GM18951 (cell line): Measurements from ENCODE around the gene STRIP2.

Experiments
- POLR2A ChIP-seq: IDR thresholded peaks from 4 replicates; pipeline ENCODE4 v1.6.1; 2011; ENCODE audit warnings: mild to moderate bottlenecking; ENCODE audit not compliant: insufficient read length, insufficient read depth; ENCODE audit errors: extremely low read depth
- in situ Hi-C: fragments of 300-500 bp; cut with MboI; formaldehyde crosslinking; loops from one replicate; pipeline ENCODE4 v1.12.0; 2022; ENCODE audit warnings: low sequenced_read_pairs, mixed read lengths, inconsistent platforms; ENCODE audit not compliant: unreplicated experiment

The STRIP2 gene

GRCh38 chr7:129450295-129450694 lies 16.1 kb downstream of the STRIP2 start:
- no peak for TF ChIP-seq POLR2A
- in situ Hi-C loops = no loop called here

DNA sequence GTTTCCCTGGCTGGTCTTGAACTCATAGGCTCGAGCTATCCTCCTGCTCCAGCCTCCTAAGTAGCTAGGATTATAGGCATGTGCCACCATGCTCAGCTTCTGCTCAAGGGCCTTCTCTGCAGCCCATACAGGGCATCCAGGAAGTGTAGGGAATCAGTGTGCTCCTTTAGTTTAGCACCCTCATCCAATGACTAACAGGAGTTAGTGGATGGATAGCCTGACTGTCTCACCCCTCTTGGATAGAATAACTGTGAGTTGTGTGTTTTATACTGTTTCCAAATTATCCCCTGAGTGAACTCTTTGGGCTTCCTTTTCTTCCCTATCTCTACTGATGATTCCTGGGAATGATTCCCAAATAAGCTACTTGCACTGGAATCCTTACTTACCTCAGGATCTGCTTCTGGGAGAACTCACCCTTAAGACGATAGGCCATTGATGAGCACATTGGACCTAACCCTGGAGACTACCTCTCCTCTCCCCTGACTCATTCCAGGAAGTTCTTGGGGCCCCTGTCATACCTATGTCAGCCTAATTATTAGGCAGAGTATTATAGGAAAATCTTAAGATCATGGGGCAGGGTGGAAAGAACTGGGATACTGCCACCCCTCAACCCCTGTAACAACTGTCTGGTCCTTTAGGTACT lies 18.5 kb downstream of the STRIP2 start:
- in situ Hi-C loops = no loop called here
- TF ChIP-seq POLR2A = no peak

DNA sequence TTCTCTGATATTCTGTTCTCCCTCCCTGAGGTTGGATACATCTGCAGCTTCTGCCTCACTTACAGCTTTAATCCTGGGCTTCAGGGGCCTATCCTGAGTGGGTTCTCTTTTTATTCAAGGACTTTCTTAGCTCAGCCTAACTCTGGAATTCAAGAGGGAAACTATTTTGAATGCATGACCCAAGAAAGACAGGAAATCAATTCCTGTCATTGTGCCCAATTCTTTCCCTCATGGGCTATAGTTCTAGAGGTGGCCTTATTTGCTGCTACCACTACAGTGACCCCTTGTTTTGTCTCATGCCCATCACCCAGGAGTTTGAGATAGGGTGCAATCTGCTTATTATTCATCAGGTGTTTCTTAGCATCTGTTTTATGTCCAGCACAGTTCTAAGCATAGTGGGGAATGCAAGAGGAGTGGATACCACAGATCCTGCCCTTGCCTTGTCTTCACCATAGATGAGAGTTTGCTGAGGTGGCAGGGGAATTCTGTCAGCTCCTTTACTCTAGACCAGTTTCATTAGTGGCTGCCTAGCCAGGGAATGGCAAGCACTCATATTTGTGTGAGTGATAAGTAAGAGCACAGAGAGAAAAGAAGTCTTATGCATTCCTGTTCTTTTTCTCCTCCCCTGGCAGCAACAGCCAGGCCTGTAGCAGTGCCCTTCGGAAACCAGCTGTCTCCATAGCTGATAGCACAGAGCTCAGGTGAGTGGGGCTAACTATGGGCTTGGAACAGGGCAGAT lies 19.4 kb downstream of the STRIP2 start:
- no peak for TF ChIP-seq POLR2A
- in situ Hi-C loops = no loop called here

GRCh38 chr7:129454249-129454551 lies 20.0 kb downstream of the STRIP2 start:
- TF ChIP-seq POLR2A = no peak
- in situ Hi-C loops = no loop called here

GRCh38 chr7:129456421-129456820 lies 22.2 kb downstream of the STRIP2 start:
- no peak for TF ChIP-seq POLR2A
- in situ Hi-C loops = no loop called here

- in situ Hi-C loops = no loop called here
- no peak for TF ChIP-seq POLR2A
Observed at GRCh38 chr7:129457101-129457500, 22.9 kb downstream of the STRIP2 start.

DNA sequence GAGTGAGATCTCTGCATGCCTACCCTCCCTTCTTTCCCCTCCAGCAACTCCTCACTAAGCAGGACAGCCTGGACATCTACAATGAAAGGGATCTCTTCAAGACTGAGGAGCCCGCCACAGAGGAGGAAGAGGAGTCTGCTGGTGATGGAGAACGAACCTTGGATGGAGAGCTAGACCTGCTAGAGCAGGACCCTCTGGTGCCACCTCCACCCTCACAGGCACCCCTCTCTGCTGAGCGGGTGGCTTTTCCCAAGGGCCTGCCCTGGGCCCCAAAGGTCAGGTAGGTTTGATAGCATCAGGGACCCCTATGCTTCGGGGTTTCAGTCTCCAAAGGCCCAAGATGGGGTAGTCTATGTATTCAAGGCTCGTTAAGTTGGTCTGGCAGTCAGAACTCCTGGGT lies 23.9 kb downstream of the STRIP2 start:
- no peak for TF ChIP-seq POLR2A
- in situ Hi-C loops = no loop called here

- in situ Hi-C loops = no loop called here
- TF ChIP-seq POLR2A = no peak
Observed at GRCh38 chr7:129461809-129462208, 27.6 kb downstream of the STRIP2 start.

GRCh38 chr7:129462420-129462819 lies 28.2 kb downstream of the STRIP2 start:
- TF ChIP-seq POLR2A = no peak
- in situ Hi-C loops = no loop called here

DNA sequence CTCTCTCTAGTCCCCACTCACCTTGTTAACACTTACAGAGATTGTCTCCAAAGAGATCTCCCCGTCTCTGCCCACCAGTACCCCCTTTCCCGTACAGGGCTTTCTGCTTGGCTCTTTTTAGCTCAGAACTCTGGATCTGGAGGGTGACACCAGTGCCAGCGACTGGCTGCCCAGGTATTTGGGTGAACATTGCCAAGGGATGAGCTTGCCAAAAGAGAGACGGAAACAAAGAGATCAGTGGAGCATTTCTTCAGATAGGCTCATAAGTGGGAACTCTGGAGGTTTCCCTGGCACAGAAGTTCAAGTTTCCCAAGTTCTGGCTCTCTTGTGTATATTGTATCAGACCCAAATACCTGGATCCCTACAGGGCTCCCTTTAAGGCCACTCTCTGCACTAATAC lies 30.0 kb downstream of the STRIP2 start:
- in situ Hi-C loops = no loop called here
- TF ChIP-seq POLR2A = no peak

- no peak for TF ChIP-seq POLR2A
- in situ Hi-C loops = no loop called here
Observed at GRCh38 chr7:129465080-129465479, 30.8 kb downstream of the STRIP2 start.

DNA sequence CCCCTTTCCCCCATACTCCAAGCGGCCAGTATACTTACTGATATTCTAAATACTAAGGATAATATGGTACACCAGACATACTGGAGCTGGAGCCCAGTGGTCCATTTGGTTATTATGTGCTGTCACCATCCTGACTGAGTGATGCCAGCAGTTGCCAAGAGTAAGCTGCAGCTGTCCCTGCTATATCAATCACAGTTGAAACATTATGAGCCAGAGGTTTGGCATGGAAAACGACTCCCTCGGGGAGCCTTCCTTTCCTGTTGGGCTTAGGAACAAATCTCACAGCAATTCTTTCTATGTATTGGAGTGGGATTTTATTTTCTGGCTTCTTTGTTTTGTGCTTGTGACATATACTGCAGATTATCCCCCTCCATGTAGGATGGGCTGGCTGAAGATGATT lies 32.6 kb downstream of the STRIP2 start:
- in situ Hi-C loops = no loop called here
- TF ChIP-seq POLR2A = no peak

DNA sequence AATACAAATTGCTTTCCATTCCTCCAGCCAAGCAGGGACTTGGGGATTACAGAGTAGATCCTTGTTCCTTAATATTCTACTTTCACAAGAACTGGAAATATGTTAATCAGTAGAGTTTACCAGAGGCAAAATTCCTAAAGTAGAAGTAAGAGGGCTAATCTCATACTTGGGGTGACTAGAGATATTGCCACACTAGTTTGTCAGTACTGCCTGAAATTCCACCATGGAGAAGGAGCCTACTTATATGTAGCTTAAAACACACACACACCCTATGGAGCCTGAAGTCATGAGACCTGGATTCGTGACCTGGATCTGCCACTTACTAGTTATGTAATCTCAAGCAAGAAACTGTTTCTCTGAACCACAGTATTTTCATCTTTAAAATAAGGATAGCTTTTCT lies 33.9 kb downstream of the STRIP2 start:
- in situ Hi-C loops = no loop called here
- no peak for TF ChIP-seq POLR2A

DNA sequence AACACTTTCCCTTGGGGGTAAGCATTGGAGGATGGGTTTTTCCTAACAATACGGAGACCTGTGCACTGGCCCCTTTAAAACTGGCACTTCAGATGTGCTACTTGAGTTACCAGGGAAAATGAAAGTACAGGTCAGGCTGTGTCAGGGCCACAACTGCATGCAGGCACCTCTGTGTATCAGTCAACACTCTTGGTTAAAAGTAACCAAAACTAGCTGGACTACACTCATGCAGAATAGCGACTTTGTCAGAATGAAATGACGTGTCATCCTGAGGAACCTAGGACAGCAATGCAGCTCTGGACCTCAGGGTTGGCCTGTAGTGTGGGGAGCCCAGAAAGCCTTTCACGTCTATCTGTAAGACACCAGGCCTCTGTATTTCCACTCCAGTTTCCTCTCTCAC lies 34.3 kb downstream of the STRIP2 start:
- TF ChIP-seq POLR2A = no peak
- in situ Hi-C loops = no loop called here
